ENCODE data around the gene KCNMA1. TPM values are rescaled to one million over a fixed set of nuclear protein-coding genes. Genes with fewer than 3 reads are reported as not detected.

KCNMA1 gene
- total and polyA plus RNA-seq, 8 donors, result 0.92 to 155 (median 54.3) TPM

DNA sequence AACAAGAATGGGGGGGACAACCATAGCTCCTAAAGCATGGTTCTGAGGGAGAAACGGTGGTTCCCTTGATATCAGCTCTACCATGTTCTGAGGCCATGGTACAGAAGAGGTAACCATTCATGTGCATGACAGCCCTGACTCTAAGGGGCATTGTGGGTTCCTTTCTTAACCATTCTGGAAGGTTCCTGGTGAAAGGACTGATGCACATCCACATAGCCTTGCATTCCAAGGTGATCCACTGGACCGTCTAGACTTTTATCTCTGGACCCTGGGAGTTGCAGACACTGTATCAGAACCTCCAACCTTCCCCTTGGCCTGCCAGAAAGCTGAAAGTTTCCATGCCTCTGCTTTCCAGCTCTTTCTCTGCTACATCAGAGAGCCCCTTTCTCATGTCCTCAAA, 344.3 kb downstream of the KCNMA1 start:
- Histone ChIP-seq H3K36me3 (no peaks in the 10 kb centered on the region), H3K4me3 (no peak overlapping the region), H3K4me1 (peaks cover 0 to 34% (median 11%) of the 10 kb centered on the region in 4 donors), H3K27me3 (no peaks in the 10 kb centered on the region), H3K27ac (no peak overlapping the region), H3K9me3 (no peaks in the 10 kb centered on the region)
- DNase-seq, result no peak
- TF ChIP-seq POLR2A (IDR thresholded peaks at IDR 0.05), result no peak
- intact Hi-C loops (cut with DNase I; ENCODE audit: low total_unique reads), result no loop called here
- 71 to 83% (median 77%) methylated on average over 2 of the region's 2 CpGs for WGBS, 5 donors

DNA sequence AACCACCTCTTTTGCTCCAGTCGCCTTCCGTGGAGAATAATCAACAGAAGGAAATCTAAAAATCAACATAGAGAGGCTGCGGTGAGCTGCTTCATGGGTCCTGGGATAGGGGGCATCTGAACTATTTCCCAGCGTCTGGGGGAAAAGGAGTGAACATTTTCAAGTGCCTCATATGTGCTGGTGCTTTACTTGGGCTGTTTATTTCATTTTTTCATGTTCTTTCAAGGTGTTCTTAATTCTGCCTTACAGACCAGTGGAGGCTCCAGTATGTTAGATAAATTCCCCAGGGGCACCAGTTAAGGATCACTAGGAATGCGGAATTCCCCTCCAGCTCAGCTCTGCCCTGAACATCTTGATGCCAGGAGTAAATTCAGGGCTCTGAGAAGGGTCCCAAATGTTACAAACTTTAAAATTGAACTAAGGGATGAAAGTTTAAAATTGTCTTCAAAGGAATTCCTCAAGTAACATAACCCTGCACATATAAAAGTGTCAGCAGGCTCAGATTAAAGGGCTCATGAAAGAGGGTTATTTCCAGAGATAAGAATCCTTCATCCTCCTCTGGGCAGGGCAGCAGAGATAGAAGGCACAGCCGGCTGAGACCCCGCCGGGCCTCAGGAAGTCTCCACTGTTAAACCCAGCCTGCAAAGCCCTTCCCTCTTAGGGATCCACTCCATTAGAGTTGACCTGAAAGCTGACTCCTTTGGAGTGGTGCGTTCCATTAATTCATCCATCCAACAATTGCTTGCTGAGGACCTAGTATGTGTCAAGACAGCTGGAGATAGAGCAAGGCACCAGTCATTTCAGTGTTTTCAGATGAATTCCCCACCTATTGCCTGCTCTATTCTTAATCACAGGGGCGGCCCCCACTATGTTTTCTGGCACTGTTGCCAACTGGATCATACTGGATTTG, 345.8 kb downstream of the KCNMA1 start:
- H3K36me3 ChIP-seq, result no peaks in the 10 kb centered on the region
- H3K4me3 ChIP-seq, result no peak overlapping the region
- no peaks in the 10 kb centered on the region for H3K27me3 ChIP-seq
- intact Hi-C loops (cut with DNase I; ENCODE audit: low total_unique reads), result no loop called here
- TF ChIP-seq EP300 (IDR thresholded peaks at IDR 0.05), result no peak
- no peak for TF ChIP-seq POLR2A (IDR thresholded peaks at IDR 0.05)
- TF ChIP-seq, protein P1, sequence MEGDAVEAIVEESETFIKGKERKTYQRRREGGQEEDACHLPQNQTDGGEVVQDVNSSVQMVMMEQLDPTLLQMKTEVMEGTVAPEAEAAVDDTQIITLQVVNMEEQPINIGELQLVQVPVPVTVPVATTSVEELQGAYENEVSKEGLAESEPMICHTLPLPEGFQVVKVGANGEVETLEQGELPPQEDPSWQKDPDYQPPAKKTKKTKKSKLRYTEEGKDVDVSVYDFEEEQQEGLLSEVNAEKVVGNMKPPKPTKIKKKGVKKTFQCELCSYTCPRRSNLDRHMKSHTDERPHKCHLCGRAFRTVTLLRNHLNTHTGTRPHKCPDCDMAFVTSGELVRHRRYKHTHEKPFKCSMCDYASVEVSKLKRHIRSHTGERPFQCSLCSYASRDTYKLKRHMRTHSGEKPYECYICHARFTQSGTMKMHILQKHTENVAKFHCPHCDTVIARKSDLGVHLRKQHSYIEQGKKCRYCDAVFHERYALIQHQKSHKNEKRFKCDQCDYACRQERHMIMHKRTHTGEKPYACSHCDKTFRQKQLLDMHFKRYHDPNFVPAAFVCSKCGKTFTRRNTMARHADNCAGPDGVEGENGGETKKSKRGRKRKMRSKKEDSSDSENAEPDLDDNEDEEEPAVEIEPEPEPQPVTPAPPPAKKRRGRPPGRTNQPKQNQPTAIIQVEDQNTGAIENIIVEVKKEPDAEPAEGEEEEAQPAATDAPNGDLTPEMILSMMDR (IDR thresholded peaks at IDR 0.05), result no peak
- no peak for TF ChIP-seq POLR2AphosphoS5 (IDR thresholded peaks at IDR 0.05)
- H3K9me3 ChIP-seq, result no peaks in the 10 kb centered on the region
- no peak overlapping the region for H3K27ac ChIP-seq
- DNase-seq, result no peak
- 68 to 73% (median 72%) methylated on average over 10 of the region's 10 CpGs for WGBS, 5 donors
- peaks cover 4 to 49% (median 20%) of the 10 kb centered on the region in 4 donors for H3K4me1 ChIP-seq

DNA sequence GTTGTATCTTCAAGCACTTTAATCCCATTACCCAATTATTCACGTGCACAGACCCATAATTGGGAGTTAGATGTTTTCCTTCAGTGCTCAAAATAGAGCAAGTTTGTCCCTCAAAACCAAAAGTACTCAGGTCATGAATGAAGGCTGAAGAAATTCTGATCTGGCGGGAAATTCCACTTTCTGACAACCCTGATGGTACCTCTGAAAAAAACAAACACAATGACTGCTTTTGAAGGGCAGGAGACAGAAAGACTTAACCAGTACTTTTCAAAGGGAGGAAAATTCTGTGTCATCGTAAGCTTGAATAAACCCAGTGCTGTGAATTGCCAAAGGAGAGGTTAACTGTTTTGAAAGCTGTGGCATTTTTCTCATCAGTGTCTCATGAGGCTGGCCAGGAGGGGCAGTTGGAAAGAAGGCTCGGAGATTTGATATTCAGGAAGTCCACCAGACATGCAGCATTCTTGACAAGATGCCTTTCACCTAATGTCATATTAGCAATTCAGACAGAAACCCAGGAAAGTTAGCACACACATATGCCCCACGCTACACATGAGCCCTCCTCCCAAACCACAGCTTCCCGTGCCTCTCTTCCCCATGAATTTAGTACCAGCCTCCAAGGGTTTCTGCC, 347.0 kb downstream of the KCNMA1 start:
- no peaks in the 10 kb centered on the region for H3K27me3 ChIP-seq
- no peaks in the 10 kb centered on the region for H3K9me3 ChIP-seq
- H3K36me3 ChIP-seq, result no peaks in the 10 kb centered on the region
- no peak overlapping the region for H3K4me3 ChIP-seq
- no peak overlapping the region for H3K27ac ChIP-seq
- DNase-seq, result no peak
- H3K4me1 ChIP-seq, result peaks cover 6 to 59% (median 26%) of the 10 kb centered on the region in 4 donors
- TF ChIP-seq, protein P1 (IDR thresholded peaks at IDR 0.05), result no peak
- no peak for TF ChIP-seq POLR2A (IDR thresholded peaks at IDR 0.05)
- no peak for TF ChIP-seq POLR2AphosphoS5 (IDR thresholded peaks at IDR 0.05)
- TF ChIP-seq EP300 (IDR thresholded peaks at IDR 0.05), result no peak
- WGBS, 5 donors, result 60 to 80% (median 71%) methylated on average over 6 of the region's 6 CpGs
- intact Hi-C loops (cut with DNase I; ENCODE audit: low total_unique reads), result no loop called here

GRCh38 chr10:77289790-77290189, 347.8 kb downstream of the KCNMA1 start:
- no peak for DNase-seq
- H3K4me1 ChIP-seq, result peaks cover 6 to 58% (median 29%) of the 10 kb centered on the region in 4 donors
- 90 to 97% (median 93%) methylated on average over 5 of the region's 5 CpGs for WGBS, 5 donors
- no peak overlapping the region for H3K4me3 ChIP-seq
- H3K36me3 ChIP-seq, result no peaks in the 10 kb centered on the region
- H3K9me3 ChIP-seq, result no peaks in the 10 kb centered on the region
- TF ChIP-seq, protein P1 (IDR thresholded peaks at IDR 0.05), result no peak
- TF ChIP-seq POLR2A (IDR thresholded peaks at IDR 0.05), result no peak
- TF ChIP-seq POLR2AphosphoS5 (IDR thresholded peaks at IDR 0.05), result no peak
- TF ChIP-seq EP300 (IDR thresholded peaks at IDR 0.05), result no peak
- H3K27me3 ChIP-seq, result no peaks in the 10 kb centered on the region
- intact Hi-C loops (cut with DNase I; ENCODE audit: low total_unique reads), result no loop called here
- no peak overlapping the region for H3K27ac ChIP-seq
